ENCODE data around the gene RASEF.

RASEF gene

GRCh38 chr9:83002329-83002728, 60.6 kb downstream of the RASEF start:
- no peak overlapping the region for H3K4me3 ChIP-seq (ENCODE audit: low read depth, low read length)
- no peak for DNase-seq (ENCODE audit: low read depth)
- TF ChIP-seq CTCF (IDR thresholded peaks at IDR 0.05; ENCODE audit: low read depth, low read length, missing control alignments): no peak
- in situ Hi-C loops (cut with HindIII; ENCODE audit: low sequenced_read_pairs): no loop called here

- H3K4me3 ChIP-seq (ENCODE audit: low read depth, low read length): no peak overlapping the region
- in situ Hi-C loops (cut with HindIII; ENCODE audit: low sequenced_read_pairs): no loop called here
- DNase-seq (ENCODE audit: low read depth): no peak
- no peak for TF ChIP-seq CTCF (IDR thresholded peaks at IDR 0.05; ENCODE audit: low read depth, low read length, missing control alignments)
Observed at GRCh38 chr9:83000765-83001164, 62.2 kb downstream of the RASEF start.

GRCh38 chr9:82998409-82998808, 64.5 kb downstream of the RASEF start:
- in situ Hi-C loops (cut with HindIII; ENCODE audit: low sequenced_read_pairs): no loop called here
- DNase-seq (ENCODE audit: low read depth): no peak
- TF ChIP-seq CTCF (IDR thresholded peaks at IDR 0.05; ENCODE audit: low read depth, low read length, missing control alignments): no peak
- no peak overlapping the region for H3K4me3 ChIP-seq (ENCODE audit: low read depth, low read length)

GRCh38 chr9:82997476-82998140, 65.3 kb downstream of the RASEF start:
- no peak for DNase-seq (ENCODE audit: low read depth)
- in situ Hi-C loops (cut with HindIII; ENCODE audit: low sequenced_read_pairs): no loop called here
- H3K4me3 ChIP-seq (ENCODE audit: low read depth, low read length): no peak overlapping the region
- TF ChIP-seq CTCF (IDR thresholded peaks at IDR 0.05; ENCODE audit: low read depth, low read length, missing control alignments): no peak

- no peak for TF ChIP-seq CTCF (IDR thresholded peaks at IDR 0.05; ENCODE audit: low read depth, low read length, missing control alignments)
- H3K4me3 ChIP-seq (ENCODE audit: low read depth, low read length): no peak overlapping the region
- peak; percentile 28 for DNase-seq (ENCODE audit: low read depth)
- in situ Hi-C loops (cut with HindIII; ENCODE audit: low sequenced_read_pairs): no loop called here
Observed at GRCh38 chr9:82996941-82997340, 66.0 kb downstream of the RASEF start.

GRCh38 chr9:82993856-82994605, 68.9 kb downstream of the RASEF start:
- in situ Hi-C loops (cut with HindIII; ENCODE audit: low sequenced_read_pairs): no loop called here
- no peak for TF ChIP-seq CTCF (IDR thresholded peaks at IDR 0.05; ENCODE audit: low read depth, low read length, missing control alignments)
- DNase-seq (ENCODE audit: low read depth): no peak
- H3K4me3 ChIP-seq (ENCODE audit: low read depth, low read length): no peak overlapping the region
